A549 (cell line): ENCODE data around the gene HPCAL1.

ENCODE experiments used
- CHD4 ChIP-seq: fragments of 200-600 bp; sonication (generic); IDR thresholded peaks from 2 replicates; pipeline ENCODE4 v1.6.1; 2016; ENCODE audit warnings: antibody characterized with exemption, mild to moderate bottlenecking, borderline replicate concordance
- CTCF ChIP-seq: fragments of >200 bp; sonication (Bioruptor Twin); formaldehyde crosslinking; IDR thresholded peaks from 3 replicates; pipeline ENCODE4 v1.5.1; 2016
- TF ChIP-seq, protein P1 (sequence below): fragments of 150-350 bp; IDR thresholded peaks from 2 replicates; pipeline ENCODE4 v1.6.1; 2014; ENCODE audit warnings: low read depth, mild to moderate bottlenecking, low read length
- TF ChIP-seq, protein P2 (sequence below): IDR thresholded peaks from 2 replicates; pipeline ENCODE4 v1.6.1; 2012

- TF ChIP-seq CTCF, result no peak
- TF ChIP-seq CHD4, result no peak
- TF ChIP-seq, protein P1, sequence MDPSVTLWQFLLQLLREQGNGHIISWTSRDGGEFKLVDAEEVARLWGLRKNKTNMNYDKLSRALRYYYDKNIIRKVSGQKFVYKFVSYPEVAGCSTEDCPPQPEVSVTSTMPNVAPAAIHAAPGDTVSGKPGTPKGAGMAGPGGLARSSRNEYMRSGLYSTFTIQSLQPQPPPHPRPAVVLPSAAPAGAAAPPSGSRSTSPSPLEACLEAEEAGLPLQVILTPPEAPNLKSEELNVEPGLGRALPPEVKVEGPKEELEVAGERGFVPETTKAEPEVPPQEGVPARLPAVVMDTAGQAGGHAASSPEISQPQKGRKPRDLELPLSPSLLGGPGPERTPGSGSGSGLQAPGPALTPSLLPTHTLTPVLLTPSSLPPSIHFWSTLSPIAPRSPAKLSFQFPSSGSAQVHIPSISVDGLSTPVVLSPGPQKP, result no peak
- TF ChIP-seq, protein P2, sequence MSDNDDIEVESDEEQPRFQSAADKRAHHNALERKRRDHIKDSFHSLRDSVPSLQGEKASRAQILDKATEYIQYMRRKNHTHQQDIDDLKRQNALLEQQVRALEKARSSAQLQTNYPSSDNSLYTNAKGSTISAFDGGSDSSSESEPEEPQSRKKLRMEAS, result no peak
These were observed 27.5 kb upstream of the HPCAL1 start for GRCh38 chr2:10274983-10275802.
